Epithelial cell of esophagus (primary cell): ENCODE results near the gene TOMM40L.
A peak's percentile ranks its signal among the peaks of the same experiment; 100 is the strongest.

ENCODE experiments used
- DNase-seq: peaks from one replicate; pipeline ENCODE4 v3.0.0; 2010; ENCODE audit warnings: low read depth
- H3K4me3 ChIP-seq: 2 replicates; pipeline ENCODE4 v1.5.1; 2011; ENCODE audit warnings: mild to moderate bottlenecking, low read length, control low read depth
- TF ChIP-seq, protein P1 (sequence below): IDR thresholded peaks from 2 replicates; pipeline ENCODE4 v1.5.1; 2011; ENCODE audit warnings: low read depth, mild to moderate bottlenecking, low read length, control low read depth, inconsistent platforms; ENCODE audit not compliant: insufficient read depth; ENCODE audit errors: missing control alignments

Gene TOMM40L

DNA sequence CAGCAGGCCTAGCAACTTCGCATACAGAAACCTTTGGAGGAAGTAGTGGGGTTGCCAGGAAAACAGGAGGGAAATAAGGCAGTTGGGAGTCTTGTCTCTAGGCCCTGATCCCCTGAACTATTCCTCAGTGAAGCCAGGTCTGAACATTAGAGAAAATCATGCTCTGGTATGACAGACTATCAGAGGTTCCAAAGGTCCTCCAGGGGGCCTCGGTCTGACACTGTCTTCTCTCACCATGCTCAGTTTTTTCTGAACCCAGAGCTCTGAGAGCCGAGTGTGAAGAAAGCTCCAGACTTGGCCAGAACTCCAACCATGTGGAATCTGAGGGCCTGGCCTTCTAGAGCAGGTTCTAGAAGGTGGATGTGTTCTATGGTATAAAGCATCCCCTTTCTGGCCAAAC is 4.0 kb downstream of the TOMM40L start:
- TF ChIP-seq, protein P1, sequence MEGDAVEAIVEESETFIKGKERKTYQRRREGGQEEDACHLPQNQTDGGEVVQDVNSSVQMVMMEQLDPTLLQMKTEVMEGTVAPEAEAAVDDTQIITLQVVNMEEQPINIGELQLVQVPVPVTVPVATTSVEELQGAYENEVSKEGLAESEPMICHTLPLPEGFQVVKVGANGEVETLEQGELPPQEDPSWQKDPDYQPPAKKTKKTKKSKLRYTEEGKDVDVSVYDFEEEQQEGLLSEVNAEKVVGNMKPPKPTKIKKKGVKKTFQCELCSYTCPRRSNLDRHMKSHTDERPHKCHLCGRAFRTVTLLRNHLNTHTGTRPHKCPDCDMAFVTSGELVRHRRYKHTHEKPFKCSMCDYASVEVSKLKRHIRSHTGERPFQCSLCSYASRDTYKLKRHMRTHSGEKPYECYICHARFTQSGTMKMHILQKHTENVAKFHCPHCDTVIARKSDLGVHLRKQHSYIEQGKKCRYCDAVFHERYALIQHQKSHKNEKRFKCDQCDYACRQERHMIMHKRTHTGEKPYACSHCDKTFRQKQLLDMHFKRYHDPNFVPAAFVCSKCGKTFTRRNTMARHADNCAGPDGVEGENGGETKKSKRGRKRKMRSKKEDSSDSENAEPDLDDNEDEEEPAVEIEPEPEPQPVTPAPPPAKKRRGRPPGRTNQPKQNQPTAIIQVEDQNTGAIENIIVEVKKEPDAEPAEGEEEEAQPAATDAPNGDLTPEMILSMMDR, result peak; percentile 7
- peak; percentile 13 for DNase-seq

DNA sequence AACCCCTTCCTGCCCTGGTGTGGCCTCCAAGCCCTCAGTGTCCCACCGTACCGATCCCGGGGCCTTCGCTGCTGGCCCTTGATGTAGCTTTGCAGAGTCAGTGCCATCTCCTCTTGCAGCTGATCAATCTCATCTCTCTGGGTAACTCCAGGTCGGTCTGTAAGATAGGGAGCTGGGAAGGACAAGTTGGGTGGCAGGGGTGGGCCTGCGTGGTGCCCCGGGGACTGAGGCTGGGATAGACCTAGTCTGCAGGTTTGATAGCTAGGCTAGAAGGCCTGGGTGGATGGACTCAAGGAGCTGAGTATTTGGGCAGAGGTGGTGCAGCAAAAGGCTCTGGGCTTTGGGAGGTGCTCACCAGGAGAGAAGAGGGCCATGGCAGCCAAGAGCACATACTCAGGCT is 4.9 kb downstream of the TOMM40L start:
- TF ChIP-seq, protein P1, result no peak
- DNase-seq, result no peak
- no peak overlapping the region for H3K4me3 ChIP-seq

More for the DNA sequence above, 4.0 kb downstream of the TOMM40L start:
- H3K4me3 ChIP-seq, result no peak overlapping the region

DNA sequence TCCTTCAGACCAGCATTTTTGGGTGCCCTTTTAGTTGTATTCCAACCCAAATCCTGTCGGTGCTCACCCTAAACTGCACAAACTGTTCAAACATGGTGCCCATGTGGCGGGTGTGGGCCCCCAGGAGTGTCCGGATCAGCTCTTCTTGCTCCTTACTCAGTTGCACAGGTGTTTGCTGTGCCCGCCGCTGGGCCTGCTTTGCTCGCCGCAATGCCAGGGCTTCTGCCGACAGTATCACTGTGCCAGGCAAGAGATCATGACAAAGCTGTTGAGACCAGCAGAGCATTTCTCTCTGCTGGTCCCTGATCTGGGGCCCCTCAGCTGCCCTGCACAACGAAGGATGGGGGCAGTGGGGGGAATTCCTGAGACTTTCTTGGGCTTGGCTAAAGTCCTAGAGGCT is 7.2 kb downstream of the TOMM40L start:
- no peak for DNase-seq
- TF ChIP-seq, protein P1, result no peak
- H3K4me3 ChIP-seq, result no peak overlapping the region

DNA sequence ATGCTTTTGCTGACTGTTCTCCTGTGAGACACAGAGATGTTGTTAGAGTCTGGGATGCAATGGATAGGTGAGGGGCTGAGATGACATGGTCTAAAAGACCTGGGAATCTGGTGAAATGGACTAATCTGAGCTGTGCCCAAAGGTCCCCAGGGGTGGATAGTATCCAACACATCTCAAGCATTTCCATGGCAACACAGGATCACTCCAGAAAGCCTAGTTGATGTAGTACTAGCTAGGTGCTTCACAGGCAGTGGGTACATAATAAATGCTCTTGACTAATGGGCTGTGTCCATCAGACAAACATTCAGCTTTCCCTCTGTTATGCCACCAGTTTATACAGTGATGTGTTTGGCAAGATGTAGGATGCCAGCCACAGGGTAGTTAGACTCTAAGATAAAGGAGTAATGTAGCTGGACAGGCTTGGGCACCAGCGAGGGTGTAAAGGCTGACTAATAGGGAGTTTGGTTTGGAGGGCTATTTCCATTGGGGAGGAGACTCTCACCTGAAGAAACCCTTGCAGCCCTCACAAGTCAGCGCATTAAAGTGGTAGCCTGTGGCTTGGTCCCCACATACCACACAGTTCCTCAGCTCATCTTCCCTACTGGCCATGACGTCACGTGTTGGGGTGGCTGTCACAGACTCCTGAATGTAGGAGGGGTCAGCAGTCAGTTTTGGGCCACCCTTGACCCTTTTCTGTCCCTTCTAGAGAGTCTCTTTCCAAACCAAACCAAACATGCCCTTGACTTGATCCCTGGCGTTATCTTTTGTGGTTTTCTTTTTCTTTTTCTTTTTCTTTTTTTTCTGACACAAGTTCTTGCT is 10.3 kb downstream of the TOMM40L start:
- TF ChIP-seq, protein P1, result no peak
- no peak for DNase-seq
- no peak overlapping the region for H3K4me3 ChIP-seq

DNA sequence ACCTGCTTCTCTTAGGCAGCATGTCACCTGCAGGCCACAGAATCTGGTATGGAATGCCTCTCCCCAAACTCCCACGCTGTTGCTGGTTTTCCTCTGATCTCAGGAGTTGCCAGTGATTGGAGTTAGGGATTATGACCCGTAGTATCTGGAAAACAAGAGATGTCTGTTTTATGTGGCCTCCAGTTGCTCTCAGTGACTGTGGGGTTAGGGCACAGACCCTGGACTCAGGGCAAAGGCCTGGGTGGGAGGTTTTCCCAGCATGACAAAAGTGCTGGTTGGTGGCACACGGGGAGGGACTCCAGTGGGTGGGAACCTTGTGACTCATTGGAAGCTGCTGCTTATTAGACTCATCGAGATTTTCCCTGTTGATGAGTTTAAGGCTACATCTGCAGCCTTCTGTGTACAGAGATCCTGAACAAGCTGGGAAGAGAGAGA is 12.2 kb downstream of the TOMM40L start, which contains the start of gene NR1I3:
Gene NR1I3, minus strand, starts transcription at position 165 of the 435 bp plus-strand sequence. CDS start 1,638 bp downstream, outside the sequence.
- TF ChIP-seq, protein P1, result no peak
- peak; percentile 28 for DNase-seq
- H3K4me3 ChIP-seq, result no peak within 1 kb of the TSS

DNA sequence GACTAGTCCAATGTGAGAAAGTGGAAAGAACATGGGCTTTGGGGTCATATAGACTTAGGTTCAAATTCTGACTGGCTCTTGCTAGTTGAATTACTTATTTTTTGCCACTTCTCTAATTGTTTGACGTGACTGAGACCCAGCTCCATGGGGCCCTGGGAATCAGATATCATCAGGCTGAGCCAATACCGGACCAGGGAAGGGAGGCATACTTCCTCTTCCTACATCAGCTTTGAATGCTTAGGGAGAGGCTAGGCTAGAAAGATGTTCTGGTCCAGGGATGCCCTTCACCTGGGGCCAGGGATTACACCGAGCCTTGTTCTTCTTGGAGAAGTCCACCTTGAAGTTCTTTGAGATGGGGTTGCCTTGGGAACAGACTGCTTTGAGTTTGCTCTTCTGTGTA is 15.8 kb downstream of the TOMM40L start:
- no peak for DNase-seq
- H3K4me3 ChIP-seq, result no peak overlapping the region
- TF ChIP-seq, protein P1, result no peak
